ENCODE measurements around the gene TOGARAM1. TPM values are rescaled to one million over a fixed set of nuclear protein-coding genes. Genes with fewer than 3 reads are reported as not detected.

TOGARAM1 gene
- total RNA-seq, 2 experiments from 2014 or later = 8.2 to 10.7 TPM

Other genes starting within 250 kb of the TOGARAM1 start
- gene KLHL28, start 243 bp upstream of the TOGARAM1 start, total RNA-seq = 10 to 100 TPM; 12.1 to 14.0 TPM
- gene PRPF39, start 121.9 kb downstream of the TOGARAM1 start, total RNA-seq = 10 to 100 TPM; 47.6 to 49.0 TPM
- gene FKBP3, start 172.3 kb downstream of the TOGARAM1 start, total RNA-seq = 10 to 100 TPM; 65.2 to 72.6 TPM
- 10 to 100 TPM; 18.1 to 25.6 TPM for gene FANCM, start 173.7 kb downstream of the TOGARAM1 start, total RNA-seq

All from activated CD8-positive, alpha-beta memory T cell treated with anti-CD3 and anti-CD28 coated beads, Interleukin-2, amount 10 ng/mL, durations not matched to agents 7 days and 5 days (primary cell).